Pulmonary artery endothelial cell (primary cell): ENCODE results near the gene STIMATE. TPM values are rescaled to one million over a fixed set of nuclear protein-coding genes. Genes with fewer than 3 reads are reported as not detected.

Experiments
- DNase-seq: peaks from one replicate; pipeline ENCODE4 v3.0.0-alpha.2; 2011; ENCODE audit warnings: low read depth, low spot score
- total RNA-seq: library from RNA; depleted of rRNA; stranded (reverse); fragments of >200 nt; gene quantifications from 2 replicates; pipeline ENCODE4 v1.2.3, GENCODE V29; 2014

The STIMATE gene
- total RNA-seq, 1 donor from 2014 or later = 12.3 TPM

GRCh38 chr3:52792413-52792812 is 104.9 kb downstream of the STIMATE start:
- DNase-seq = no peak

GRCh38 chr3:52791928-52792327 is 105.4 kb downstream of the STIMATE start:
- DNase-seq = no peak

- no peak for DNase-seq
Measured at GRCh38 chr3:52791366-52791765, 106.0 kb downstream of the STIMATE start.

- no peak for DNase-seq
Measured at GRCh38 chr3:52790741-52791140, 106.6 kb downstream of the STIMATE start.

GRCh38 chr3:52790337-52790736 is 107.0 kb downstream of the STIMATE start:
- DNase-seq = no peak

- DNase-seq = no peak
Measured at GRCh38 chr3:52789746-52790040, 107.7 kb downstream of the STIMATE start.

GRCh38 chr3:52788890-52789745 is 108.2 kb downstream of the STIMATE start:
- no peak for DNase-seq

- no peak for DNase-seq
Measured at GRCh38 chr3:52787672-52788625, 109.4 kb downstream of the STIMATE start.

GRCh38 chr3:52787246-52787645 is 110.1 kb downstream of the STIMATE start:
- DNase-seq = no peak

Other genes starting within 250 kb of the STIMATE start
- gene PBRM1, start 211.6 kb downstream of the STIMATE start, total RNA-seq = 63.0 and 92.9 TPM in 2 replicates
- gene GNL3, start 211.5 kb downstream of the STIMATE start, total RNA-seq = 124 and 133 TPM in 2 replicates
- 70.2 and 76.6 TPM in 2 replicates for gene GLT8D1, start 191.8 kb downstream of the STIMATE start, total RNA-seq
- gene SPCS1, start 191.4 kb downstream of the STIMATE start, total RNA-seq = 53.0 and 65.0 TPM in 2 replicates
- 16.4 and 25.5 TPM in 2 replicates for gene NEK4, start 126.6 kb downstream of the STIMATE start, total RNA-seq
- gene ITIH1, start 119.9 kb downstream of the STIMATE start, total RNA-seq = not detected in 2 replicates
- not detected in 2 replicates for gene ITIH3, start 102.8 kb downstream of the STIMATE start, total RNA-seq
- gene ITIH4, start 66.9 kb downstream of the STIMATE start, total RNA-seq = 0.49 and 0.53 TPM in 2 replicates
- not detected in 2 replicates for gene MUSTN1, start 62.5 kb downstream of the STIMATE start, total RNA-seq
- 4.0 and 4.4 TPM in 2 replicates for gene SFMBT1, start 148.5 kb upstream of the STIMATE start, total RNA-seq
- gene RFT1, start 232.9 kb upstream of the STIMATE start, total RNA-seq = 25.3 and 32.6 TPM in 2 replicates